ENCODE measurements around the gene PCDH9. TPM values are rescaled to one million over a fixed set of nuclear protein-coding genes. Genes with fewer than 3 reads are reported as not detected.

Gene PCDH9
- polyA plus RNA-seq, 3 donors: 0.03 TPM; not detected in 1

GRCh38 chr13:66693656-66694055, 536.5 kb downstream of the PCDH9 start:
- Mint-ChIP-seq H3K4me3 (no peak overlapping the region), H3K36me3 (no peaks in the 10 kb centered on the region), H3K9me3 (peaks cover 0 to 2% (median under 1%) of the 10 kb centered on the region in 7 donors), H3K27me3 (ENCODE audit: low read depth in 3 of 3) (peaks cover 0 to 2% (median under 1%) of the 10 kb centered on the region in 3 donors), H3K27ac (no peak overlapping the region), H3K4me1 (no peaks in the 10 kb centered on the region)
- no peak for TF ChIP-seq CTCF (IDR thresholded peaks at IDR 0.05)
- no peak for DNase-seq
- H3K4me1 ChIP-seq (ENCODE audit: control insufficient read depth in 1 of 2, insufficient read depth in 2 of 2, low read length in 2 of 2): no peaks in the 10 kb centered on the region
- no peak overlapping the region for H3K27ac ChIP-seq (ENCODE audit: low read depth in 1 of 2, low read length in 2 of 2)
- H3K4me3 ChIP-seq (replicated peaks in 1 of 3; ENCODE audit: low read depth in 2 of 3, low read length in 3 of 3): no peak overlapping the region
- no peaks in the 10 kb centered on the region for H3K27me3 ChIP-seq (ENCODE audit: control insufficient read depth in 2 of 2, insufficient read depth in 2 of 2, low read length in 2 of 2)
- no peaks in the 10 kb centered on the region for H3K36me3 ChIP-seq (replicated peaks in 1 of 2; ENCODE audit: control insufficient read depth in 1 of 2, insufficient read depth in 2 of 2, low read length in 2 of 2)
- H4K20me1 ChIP-seq (ENCODE audit: insufficient read depth, low read length): no peaks in the 10 kb centered on the region
- no peak overlapping the region for H3K4me2 ChIP-seq (replicated peaks; ENCODE audit: extremely low read depth, low read length, poor library complexity, severe bottlenecking)
- H3K9me3 ChIP-seq (replicated peaks in 1 of 2; ENCODE audit: control insufficient read depth in 1 of 2, insufficient read depth in 1 of 2, low read length in 2 of 2): peaks cover 0 to 3% of the 10 kb centered on the region in 2 donors
- no peaks in the 10 kb centered on the region for H3K79me2 ChIP-seq (ENCODE audit: insufficient read depth, low read length)
- no peak overlapping the region for H2AFZ ChIP-seq (ENCODE audit: insufficient read depth, low read depth, low read length, poor library complexity, severe bottlenecking)
- no peak overlapping the region for H3K9ac ChIP-seq (ENCODE audit: insufficient read depth, low read length, poor library complexity, severe bottlenecking)
- intact Hi-C loops (cut with micrococcal nuclease): no loop called here

- Histone ChIP-seq H3K4me2 (replicated peaks; ENCODE audit: extremely low read depth, low read length, poor library complexity, severe bottlenecking) (no peak overlapping the region), H3K27me3 (ENCODE audit: control insufficient read depth in 2 of 2, insufficient read depth in 2 of 2, low read length in 2 of 2) (no peaks in the 10 kb centered on the region), H3K9me3 (replicated peaks in 1 of 2; ENCODE audit: control insufficient read depth in 1 of 2, insufficient read depth in 1 of 2, low read length in 2 of 2) (no peaks in the 10 kb centered on the region), H2AFZ (ENCODE audit: insufficient read depth, low read depth, low read length, poor library complexity, severe bottlenecking) (no peak overlapping the region), H3K4me3 (replicated peaks in 1 of 3; ENCODE audit: low read depth in 2 of 3, low read length in 3 of 3) (no peak overlapping the region), H3K27ac (ENCODE audit: low read depth in 1 of 2, low read length in 2 of 2) (no peak overlapping the region), H3K4me1 (ENCODE audit: control insufficient read depth in 1 of 2, insufficient read depth in 2 of 2, low read length in 2 of 2) (no peaks in the 10 kb centered on the region), H4K20me1 (ENCODE audit: insufficient read depth, low read length) (no peaks in the 10 kb centered on the region), H3K9ac (ENCODE audit: insufficient read depth, low read length, poor library complexity, severe bottlenecking) (no peak overlapping the region), H3K79me2 (ENCODE audit: insufficient read depth, low read length) (no peaks in the 10 kb centered on the region), H3K36me3 (replicated peaks in 1 of 2; ENCODE audit: control insufficient read depth in 1 of 2, insufficient read depth in 2 of 2, low read length in 2 of 2) (no peaks in the 10 kb centered on the region)
- no CpG with 5 or more reads among the region's 3 CpGs for WGBS (ENCODE audit: insufficient coverage)
- intact Hi-C loops (cut with micrococcal nuclease): no loop called here
- no peak for TF ChIP-seq CTCF (IDR thresholded peaks at IDR 0.05)
- H3K36me3 Mint-ChIP-seq: no peaks in the 10 kb centered on the region
- no peaks in the 10 kb centered on the region for H3K27me3 Mint-ChIP-seq (ENCODE audit: low read depth in 3 of 3)
- no peak for DNase-seq
- no peak overlapping the region for H3K27ac Mint-ChIP-seq
- peaks cover 0 to 4% (median 0%) of the 10 kb centered on the region in 7 donors for H3K9me3 Mint-ChIP-seq
- no peak overlapping the region for H3K4me3 Mint-ChIP-seq
- no peaks in the 10 kb centered on the region for H3K4me1 Mint-ChIP-seq
Observed at GRCh38 chr13:66691149-66691548, 539.0 kb downstream of the PCDH9 start.
